Activated T-cell treated with anti-CD3 and anti-CD28 coated beads, Interleukin-2, amount 50 U/mL, for 24 hours (primary cell): ENCODE data around the gene RNF2.
"Not testable (repeated sequence)": the region's sequence is repeated elsewhere in the genome, so short reads cannot be mapped to it uniquely, and the experiment has no call there.

ENCODE experiments used
- DNase-seq: peaks from one replicate; pipeline ENCODE4 v3.0.0-alpha.2; 2020
- H3K27ac Mint-ChIP-seq: 2 replicates; pipeline ENCODE4 v1.8.0; 2020; ENCODE audit warnings: mild to moderate bottlenecking, mixed read lengths
- H3K27me3 Mint-ChIP-seq: 2 replicates; pipeline ENCODE4 v1.8.0; 2020; ENCODE audit warnings: mixed read lengths
- H3K36me3 Mint-ChIP-seq: 2 replicates; pipeline ENCODE4 v1.8.0; 2020; ENCODE audit warnings: low read depth, mixed read lengths
- H3K4me1 Mint-ChIP-seq: 2 replicates; pipeline ENCODE4 v1.8.0; 2020; ENCODE audit warnings: low read depth, mixed read lengths
- H3K4me3 Mint-ChIP-seq: 2 replicates; pipeline ENCODE4 v1.8.0; 2020; ENCODE audit warnings: mild to moderate bottlenecking, moderate library complexity, mixed read lengths
- H3K9me3 Mint-ChIP-seq: 2 replicates; pipeline ENCODE4 v1.8.0; 2020; ENCODE audit warnings: mixed read lengths

The RNF2 gene

DNA sequence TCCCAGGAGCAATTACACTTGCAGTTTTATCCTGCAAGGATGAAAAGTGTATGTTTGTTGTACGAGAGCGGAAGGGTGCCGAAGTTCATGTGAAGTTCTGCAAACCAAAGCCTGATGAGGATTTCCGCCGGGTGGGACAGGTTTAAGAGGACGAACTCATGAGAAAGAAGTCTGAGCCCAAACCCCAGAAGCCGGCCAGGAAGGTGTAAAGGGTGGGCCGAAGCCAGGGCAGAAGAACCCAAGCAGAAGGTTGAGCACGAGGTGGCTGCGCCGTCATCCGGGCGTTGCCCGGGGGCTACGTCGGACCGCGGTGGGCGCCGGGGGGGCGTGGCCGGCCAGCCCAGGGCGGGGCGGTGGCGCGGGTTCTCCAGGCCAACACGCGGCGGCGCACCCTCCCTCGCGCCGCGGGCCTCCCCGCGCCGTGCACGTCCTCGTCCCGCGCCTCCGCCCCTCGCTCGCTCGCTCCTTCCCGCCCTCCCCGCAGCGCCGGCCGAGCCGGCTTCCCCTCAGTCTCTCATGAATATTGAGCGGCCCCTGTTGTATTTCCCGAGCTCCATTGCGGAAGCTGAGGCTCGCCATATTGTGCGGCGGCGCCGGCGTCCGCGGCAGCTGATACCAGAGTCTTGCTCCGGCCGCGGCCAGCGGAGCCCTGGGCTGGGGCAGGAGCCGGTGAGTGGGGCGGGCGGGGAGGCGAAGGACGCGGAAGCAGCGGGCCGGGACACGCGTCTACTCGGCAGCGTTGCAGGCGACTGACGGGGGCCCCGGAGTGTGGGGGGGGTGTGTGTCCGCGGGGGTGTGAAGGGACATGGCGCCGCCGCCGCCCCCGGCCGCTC, at the start of gene RNF2:
RNF2 (plus strand) TSS at position 578 of the 833 bp plus-strand sequence. CDS start 41,996 bp downstream, outside the sequence.
- Mint-ChIP-seq H3K9me3 (no peaks in the 10 kb centered on the region), H3K4me1 (peaks cover 48% of the 10 kb centered on the region), H3K27ac (peak within 1 kb of the TSS; percentile 89), H3K27me3 (no peaks in the 10 kb centered on the region), H3K4me3 (peak within 1 kb of the TSS; percentile 93), H3K36me3 (peaks cover 8% of the 10 kb centered on the region)
- DNase-seq = peak; percentile 88

DNA sequence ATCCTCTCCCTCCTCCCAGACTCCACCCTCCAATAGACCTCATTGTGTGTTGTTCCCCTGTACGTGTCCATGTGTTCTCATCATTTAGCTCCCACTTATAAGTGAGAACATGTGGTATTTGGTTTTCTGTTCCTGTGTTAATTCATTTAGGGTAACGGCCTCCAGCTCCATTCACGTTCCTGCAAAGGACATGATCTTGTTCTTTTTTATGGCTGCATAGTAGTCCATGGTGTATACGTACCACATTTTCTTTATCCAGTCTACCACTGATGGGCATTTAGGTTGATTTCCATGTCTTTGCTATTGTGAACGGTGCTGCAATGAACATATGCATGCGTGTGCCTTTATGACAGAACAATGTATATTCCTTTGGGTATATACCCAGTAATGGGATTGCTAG, 45.4 kb upstream of the RNF2 start:
- not testable (repeated sequence) for H3K9me3 Mint-ChIP-seq, H3K4me1 Mint-ChIP-seq, H3K27ac Mint-ChIP-seq, DNase-seq, H3K36me3 Mint-ChIP-seq, H3K4me3 Mint-ChIP-seq
- peaks cover 33% of the 10 kb centered on the region for H3K27me3 Mint-ChIP-seq

DNA sequence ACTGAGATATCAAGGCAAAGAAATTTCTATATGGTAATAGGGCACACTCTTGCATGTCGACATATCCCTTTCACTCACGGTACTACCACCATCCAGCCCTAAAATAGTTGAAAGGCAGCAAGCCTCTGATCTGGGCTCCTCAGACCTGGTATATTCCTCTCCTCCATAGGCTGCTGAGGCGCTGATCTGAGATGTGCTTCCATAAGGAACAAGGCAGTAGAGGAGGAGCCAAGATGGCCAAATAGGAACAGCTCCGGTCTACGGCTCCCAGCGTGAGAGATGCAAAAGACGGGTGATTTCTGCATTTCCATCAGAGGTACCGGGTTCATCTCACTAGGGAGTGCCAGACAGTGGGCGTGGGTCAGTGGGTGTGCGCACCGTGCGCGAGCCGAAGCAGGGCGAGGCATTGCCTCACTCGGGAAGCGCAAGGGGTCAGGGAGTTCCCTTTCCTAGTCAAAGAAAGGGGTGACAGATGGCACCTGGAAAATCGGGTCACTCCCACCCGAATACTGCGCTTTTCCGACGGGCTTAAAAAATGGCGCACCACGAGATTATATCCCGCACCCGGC, 44.0 kb upstream of the RNF2 start:
- H3K4me1 Mint-ChIP-seq, H3K9me3 Mint-ChIP-seq, H3K36me3 Mint-ChIP-seq, DNase-seq, H3K27ac Mint-ChIP-seq, H3K4me3 Mint-ChIP-seq: not testable (repeated sequence)
- peaks cover 26% of the 10 kb centered on the region for H3K27me3 Mint-ChIP-seq

DNA sequence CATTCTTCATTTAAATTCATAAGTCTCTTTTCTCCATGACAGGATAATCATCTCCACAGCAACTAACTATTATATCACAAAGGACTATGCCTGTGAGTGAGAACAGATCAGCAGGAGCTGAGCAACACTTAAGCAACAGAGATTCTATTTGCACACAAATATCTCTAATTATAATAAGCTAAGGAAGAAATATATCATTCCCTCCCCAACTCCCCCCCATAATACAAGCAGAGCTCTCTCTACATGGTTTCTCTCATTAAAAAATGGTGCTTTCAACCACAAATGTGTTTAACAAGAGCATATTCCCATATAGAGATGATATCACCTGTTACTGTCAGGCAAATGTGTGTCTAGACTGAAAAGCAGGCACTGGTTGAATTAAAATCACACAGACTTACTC, 36.5 kb upstream of the RNF2 start:
- Mint-ChIP-seq H3K27me3 (no peaks in the 10 kb centered on the region), H3K36me3 (no peaks in the 10 kb centered on the region), H3K27ac (no peak overlapping the region), H3K4me3 (no peak overlapping the region), H3K9me3 (no peaks in the 10 kb centered on the region), H3K4me1 (no peaks in the 10 kb centered on the region)
- DNase-seq = no peak

DNA sequence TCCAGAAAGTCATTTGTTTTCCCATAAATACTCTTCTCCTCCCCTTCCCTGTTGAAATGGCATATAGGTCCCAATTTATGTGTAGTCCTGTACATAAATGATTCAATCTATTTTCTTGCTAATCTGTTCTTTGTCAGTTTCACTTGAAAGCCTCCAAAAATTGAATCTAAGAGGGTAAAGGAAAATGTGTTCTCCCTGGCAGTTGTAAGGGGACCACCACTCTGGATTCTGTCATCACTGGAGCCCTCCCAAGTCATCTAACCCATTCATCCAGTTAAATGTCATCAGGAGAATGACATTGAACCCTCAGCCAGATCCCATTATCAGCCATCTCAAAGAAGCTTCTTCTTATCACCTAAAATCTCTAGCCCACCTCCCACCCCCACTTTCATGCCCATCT, 35.0 kb upstream of the RNF2 start:
- H3K36me3 Mint-ChIP-seq = no peaks in the 10 kb centered on the region
- no peaks in the 10 kb centered on the region for H3K9me3 Mint-ChIP-seq
- H3K27me3 Mint-ChIP-seq = no peaks in the 10 kb centered on the region
- no peak for DNase-seq
- no peak overlapping the region for H3K4me3 Mint-ChIP-seq
- no peaks in the 10 kb centered on the region for H3K4me1 Mint-ChIP-seq
- H3K27ac Mint-ChIP-seq = no peak overlapping the region

DNA sequence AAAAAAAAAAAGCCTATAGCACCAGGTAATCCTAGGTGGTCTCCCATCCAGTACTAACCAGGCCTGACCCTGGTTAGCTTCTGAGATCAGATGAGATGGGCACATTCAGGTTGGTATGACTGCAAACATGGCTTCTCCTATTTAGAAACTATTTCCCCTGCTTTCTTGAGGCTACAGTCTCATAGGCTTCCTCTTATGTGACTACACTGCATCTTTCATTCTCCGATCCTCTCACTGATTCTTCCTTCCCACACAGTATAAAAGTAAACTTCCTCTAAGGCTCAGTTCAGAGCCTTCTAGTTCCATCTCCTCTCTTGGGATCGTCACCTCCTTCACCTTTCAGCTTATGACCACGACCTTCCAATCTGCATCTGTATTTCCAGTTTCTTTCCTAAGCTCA, 30.4 kb upstream of the RNF2 start:
- Mint-ChIP-seq H3K9me3 (no peaks in the 10 kb centered on the region), H3K36me3 (no peaks in the 10 kb centered on the region), H3K4me1 (no peaks in the 10 kb centered on the region), H3K27me3 (peaks cover 8% of the 10 kb centered on the region), H3K4me3 (no peak overlapping the region), H3K27ac (no peak overlapping the region)
- no peak for DNase-seq

DNA sequence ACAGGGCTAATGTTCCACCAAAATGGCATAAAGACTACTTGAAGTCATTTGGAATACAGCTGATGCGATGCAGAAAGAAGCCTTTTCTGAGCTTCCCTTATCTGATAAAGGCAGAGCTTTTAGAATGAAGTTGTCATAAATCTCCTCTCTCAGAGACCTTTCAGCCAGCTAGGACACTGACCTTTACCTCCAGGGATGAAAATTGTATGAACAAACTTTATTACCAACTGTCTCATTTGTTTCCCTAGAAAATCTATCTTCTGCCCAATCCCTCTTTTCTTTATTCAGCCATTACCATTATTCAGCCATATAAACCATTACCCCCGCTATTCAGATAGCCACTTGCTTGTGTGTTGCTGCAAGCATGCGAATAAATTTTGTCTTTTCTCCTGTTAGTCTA, 29.7 kb upstream of the RNF2 start:
- Mint-ChIP-seq H3K4me3 (no peak overlapping the region), H3K4me1 (no peaks in the 10 kb centered on the region), H3K27me3 (peaks cover 8% of the 10 kb centered on the region), H3K36me3 (no peaks in the 10 kb centered on the region), H3K9me3 (no peaks in the 10 kb centered on the region), H3K27ac (no peak overlapping the region)
- DNase-seq = no peak

DNA sequence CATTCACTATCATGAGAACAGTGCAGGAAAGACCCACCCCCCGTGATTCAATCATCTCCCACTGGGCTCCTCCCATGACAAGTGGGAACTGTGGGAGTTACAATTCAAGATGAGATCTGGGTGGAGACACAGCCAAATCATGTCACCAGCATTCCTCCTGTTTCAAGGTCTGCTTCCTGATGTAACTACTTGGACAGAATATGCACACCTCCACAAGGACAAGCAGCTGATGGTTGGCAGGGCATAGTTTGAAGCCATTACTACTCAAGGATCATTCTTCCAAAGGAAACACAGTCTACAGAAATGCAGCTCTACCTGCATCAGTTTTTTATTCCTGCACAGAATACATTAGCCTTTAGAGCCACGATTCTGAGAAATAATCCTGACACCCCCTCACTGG, 28.5 kb upstream of the RNF2 start:
- no peaks in the 10 kb centered on the region for H3K36me3 Mint-ChIP-seq
- no peak overlapping the region for H3K4me3 Mint-ChIP-seq
- no peak for DNase-seq
- no peaks in the 10 kb centered on the region for H3K9me3 Mint-ChIP-seq
- H3K4me1 Mint-ChIP-seq = no peaks in the 10 kb centered on the region
- H3K27ac Mint-ChIP-seq = no peak overlapping the region
- peaks cover 8% of the 10 kb centered on the region for H3K27me3 Mint-ChIP-seq

DNA sequence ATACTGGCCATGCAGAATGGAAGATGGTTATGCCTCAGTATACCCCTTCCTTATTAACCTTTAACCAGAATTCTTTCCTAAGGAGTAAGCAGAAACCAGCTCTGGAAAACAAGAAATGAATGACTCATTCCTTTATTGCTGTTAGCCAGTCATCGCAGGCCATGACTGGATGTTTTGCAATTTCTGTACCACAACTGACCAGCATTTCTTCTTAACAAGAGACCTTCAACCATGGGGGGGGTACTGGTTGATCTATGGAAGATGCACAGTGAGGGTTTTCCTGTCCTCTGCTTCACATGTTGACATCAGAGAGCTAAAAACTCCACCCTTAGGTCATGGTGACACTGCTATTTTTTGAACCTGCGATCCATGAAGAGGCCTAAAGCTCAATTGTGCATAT, 28.0 kb upstream of the RNF2 start:
- Mint-ChIP-seq H3K4me1 (no peaks in the 10 kb centered on the region), H3K27ac (no peak overlapping the region), H3K4me3 (no peak overlapping the region), H3K27me3 (peaks cover 8% of the 10 kb centered on the region), H3K9me3 (no peaks in the 10 kb centered on the region), H3K36me3 (no peaks in the 10 kb centered on the region)
- no peak for DNase-seq

DNA sequence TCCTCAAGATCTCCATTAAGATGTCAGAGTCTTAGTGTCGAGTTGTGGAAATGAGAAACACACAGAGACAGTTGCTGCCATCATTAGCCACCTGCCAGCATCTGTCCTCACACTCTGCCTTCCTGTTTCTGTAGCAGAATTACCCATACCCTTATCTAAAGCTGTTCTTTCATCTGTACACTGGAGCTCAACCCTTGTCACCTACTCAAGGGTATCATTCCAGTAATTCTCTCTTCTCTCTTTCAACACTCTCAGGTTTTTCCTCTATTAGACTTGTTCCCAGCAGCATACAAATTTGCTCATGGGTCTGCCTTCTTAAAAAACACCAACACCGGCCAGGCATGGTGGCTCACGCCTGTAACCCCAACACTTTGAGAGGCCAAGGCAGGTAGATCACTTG, 27.4 kb upstream of the RNF2 start:
- H3K9me3 Mint-ChIP-seq = no peaks in the 10 kb centered on the region
- no peaks in the 10 kb centered on the region for H3K4me1 Mint-ChIP-seq
- DNase-seq = no peak
- no peak overlapping the region for H3K27ac Mint-ChIP-seq
- H3K4me3 Mint-ChIP-seq = no peak overlapping the region
- no peaks in the 10 kb centered on the region for H3K36me3 Mint-ChIP-seq
- peaks cover 8% of the 10 kb centered on the region for H3K27me3 Mint-ChIP-seq

DNA sequence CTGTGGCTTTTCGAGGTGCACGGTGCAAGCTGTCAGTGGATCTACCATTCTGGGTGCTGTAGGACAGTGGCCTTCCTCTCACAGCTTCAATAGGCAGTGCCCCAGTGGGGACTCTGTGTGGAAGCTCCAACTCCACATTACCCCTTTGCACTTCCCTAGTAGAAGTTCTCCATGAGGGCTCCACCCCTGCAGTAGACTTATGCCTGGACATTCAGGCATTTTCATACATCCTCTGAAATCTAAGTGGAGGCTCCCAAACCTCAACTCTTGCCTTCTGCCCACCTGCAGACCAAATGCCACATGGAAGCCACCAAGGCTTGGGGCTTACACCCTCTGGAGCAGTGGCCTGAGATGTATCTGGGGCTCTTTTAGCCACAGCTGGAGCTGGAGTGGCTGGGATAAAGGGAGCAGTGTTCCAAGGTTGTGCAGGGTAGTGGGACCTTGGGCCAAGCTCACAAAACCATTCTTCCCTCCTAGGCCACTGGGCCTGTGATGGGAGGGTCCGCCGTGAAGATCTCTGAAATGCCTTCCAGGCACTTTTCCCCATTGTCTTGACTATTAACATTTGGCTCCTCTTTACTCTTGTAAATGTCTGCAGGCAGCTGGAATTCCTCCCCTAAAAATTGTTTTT, 18.0 kb upstream of the RNF2 start:
- no peak overlapping the region for H3K27ac Mint-ChIP-seq
- H3K9me3 Mint-ChIP-seq = peaks cover 19% of the 10 kb centered on the region
- H3K27me3 Mint-ChIP-seq = peaks cover 11% of the 10 kb centered on the region
- H3K4me3 Mint-ChIP-seq = no peak overlapping the region
- no peaks in the 10 kb centered on the region for H3K4me1 Mint-ChIP-seq
- DNase-seq = no peak
- H3K36me3 Mint-ChIP-seq = peaks cover 7% of the 10 kb centered on the region

DNA sequence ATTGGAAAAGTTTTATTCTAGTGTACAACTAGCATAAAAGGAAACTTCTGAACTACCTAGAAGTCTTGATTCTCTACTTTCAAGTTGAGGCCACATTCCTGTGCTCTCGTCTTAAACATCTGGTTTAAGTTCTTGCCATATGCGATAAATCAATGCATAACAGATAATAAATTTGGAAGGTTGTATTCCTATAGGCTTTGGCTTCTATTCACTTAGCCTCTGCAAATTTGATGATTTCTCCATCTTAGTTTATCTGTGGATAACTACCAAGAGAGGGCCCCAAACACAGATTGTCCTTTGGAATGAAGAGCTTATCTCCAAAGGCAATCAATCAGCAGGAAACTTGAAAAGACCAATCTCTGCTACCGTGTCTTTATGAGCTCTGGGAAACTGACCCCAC, 11.7 kb upstream of the RNF2 start:
- DNase-seq = no peak
- no peaks in the 10 kb centered on the region for H3K27me3 Mint-ChIP-seq
- H3K4me1 Mint-ChIP-seq = no peaks in the 10 kb centered on the region
- H3K9me3 Mint-ChIP-seq = no peaks in the 10 kb centered on the region
- no peak overlapping the region for H3K27ac Mint-ChIP-seq
- H3K4me3 Mint-ChIP-seq = no peak overlapping the region
- no peaks in the 10 kb centered on the region for H3K36me3 Mint-ChIP-seq

DNA sequence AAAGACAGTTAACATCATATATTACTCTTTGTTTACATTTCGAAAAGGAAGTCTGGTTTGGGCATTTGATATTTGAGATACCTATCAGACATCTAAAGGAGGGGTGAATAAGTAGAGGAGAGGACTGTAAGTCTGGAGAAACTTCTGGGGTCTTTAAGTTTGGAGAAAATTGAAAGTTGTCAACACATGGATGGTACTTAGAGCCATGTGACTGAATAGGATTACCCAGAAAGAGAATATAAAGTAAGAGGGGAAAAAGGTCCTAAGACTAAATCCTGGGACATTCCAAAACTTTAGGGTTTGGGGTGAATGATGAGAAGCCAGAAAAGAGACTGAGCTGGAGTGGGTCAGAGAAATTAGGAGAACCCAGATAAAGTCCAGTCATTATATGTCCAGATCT, 10.1 kb upstream of the RNF2 start:
- Mint-ChIP-seq H3K36me3 (no peaks in the 10 kb centered on the region), H3K4me3 (no peak overlapping the region), H3K4me1 (no peaks in the 10 kb centered on the region), H3K27ac (no peak overlapping the region), H3K27me3 (no peaks in the 10 kb centered on the region), H3K9me3 (no peaks in the 10 kb centered on the region)
- no peak for DNase-seq

DNA sequence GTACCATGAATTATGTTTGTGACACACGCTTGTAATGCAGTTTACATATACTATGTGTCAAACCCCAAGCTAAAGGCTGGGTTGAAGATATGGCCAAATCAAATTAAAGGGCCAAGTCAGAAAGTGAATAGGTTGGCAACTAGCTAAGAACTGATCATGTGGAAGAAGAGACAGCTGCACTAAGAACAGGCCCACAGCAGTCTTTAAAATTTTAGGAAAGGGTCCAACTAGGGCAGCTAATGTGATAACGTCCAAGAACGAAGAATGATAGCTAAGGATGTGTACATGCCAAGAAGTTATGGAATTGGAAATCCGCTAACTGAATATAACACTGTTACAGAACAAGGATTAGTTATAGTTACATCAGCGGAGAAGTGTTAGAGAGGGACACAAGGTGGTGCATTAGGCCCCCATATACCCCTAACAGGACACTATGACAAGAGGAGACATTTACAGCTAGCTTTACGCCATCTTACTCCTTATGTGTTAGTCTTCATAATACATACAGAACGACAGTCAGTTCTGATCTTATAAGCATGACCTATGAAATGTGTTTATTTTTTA, 6.5 kb upstream of the RNF2 start:
- Mint-ChIP-seq H3K9me3 (no peaks in the 10 kb centered on the region), H3K27ac (no peak overlapping the region), H3K36me3 (no peaks in the 10 kb centered on the region)

More for the DNA sequence above, 6.5 kb upstream of the RNF2 start:
- no peaks in the 10 kb centered on the region for H3K27me3 Mint-ChIP-seq
- no peaks in the 10 kb centered on the region for H3K4me1 Mint-ChIP-seq
- no peak for DNase-seq
- no peak overlapping the region for H3K4me3 Mint-ChIP-seq
